GM21423 (cell line): ENCODE data around the gene ZYG11B.
A peak's percentile ranks its signal among the peaks of the same experiment; 100 is the strongest.
"Not testable (repeated sequence)": the region's sequence is repeated elsewhere in the genome, so short reads cannot be mapped to it uniquely, and the experiment has no call there.

Source experiments
- ATAC-seq: cut with Tn5 transposase; IDR thresholded peaks from one replicate; pipeline ENCODE4 v1.9.1; 2021; ENCODE audit warnings: mild to moderate bottlenecking, moderate library complexity; ENCODE audit not compliant: unreplicated experiment

Gene ZYG11B

GRCh38 chr1:52726265-52727113 lies at the start of gene ZYG11B:
Gene ZYG11B, plus strand, starts transcription at chr1:52726453. Its CDS starts 201 bp downstream, at chr1:52726654.
- peak; percentile 91 for ATAC-seq

GRCh38 chr1:52677076-52677806 lies 49.0 kb upstream of the ZYG11B start:
- ATAC-seq: no peak

GRCh38 chr1:52679048-52679447 lies 47.2 kb upstream of the ZYG11B start:
- no peak for ATAC-seq

DNA sequence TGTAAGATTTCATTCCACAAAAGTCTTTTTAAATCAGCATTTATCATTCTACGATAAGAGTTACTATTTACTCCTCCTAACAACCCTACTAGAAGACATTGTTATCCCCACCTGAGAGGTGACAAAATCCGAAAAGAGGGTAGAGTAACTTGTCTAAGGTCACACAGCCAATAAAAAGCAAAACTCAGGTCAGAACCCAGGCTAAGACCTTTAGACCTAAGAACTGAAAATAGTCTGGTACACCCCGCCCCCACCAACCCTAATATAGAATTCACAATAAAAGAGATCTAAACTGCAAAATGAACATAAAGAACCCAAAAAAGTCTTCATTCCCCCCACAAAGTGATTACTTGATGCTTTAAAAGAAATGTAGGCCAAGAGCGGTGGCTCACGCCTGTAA lies 46.8 kb upstream of the ZYG11B start:
- ATAC-seq: no peak

- ATAC-seq: no peak
Observed at GRCh38 chr1:52680353-52680752, 45.9 kb upstream of the ZYG11B start.

DNA sequence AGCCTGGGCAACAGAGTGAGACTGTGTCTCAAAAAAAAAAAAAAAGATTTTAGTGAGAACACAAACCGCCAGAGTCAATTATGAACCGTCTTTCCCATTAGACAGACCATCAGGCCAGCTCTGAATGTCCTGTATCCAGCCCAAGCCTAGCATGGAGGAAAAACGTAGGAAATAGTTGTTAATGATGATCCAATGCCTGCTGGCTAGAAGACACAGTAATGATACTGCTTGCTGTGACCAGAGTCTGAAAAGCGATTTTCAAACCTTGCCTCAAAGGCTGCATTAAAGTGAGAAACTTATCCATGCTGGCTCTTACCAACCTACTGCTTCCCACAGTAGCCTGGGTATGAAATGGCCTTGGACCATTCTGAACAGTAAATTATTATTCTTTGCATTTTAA lies 45.1 kb upstream of the ZYG11B start:
- no peak for ATAC-seq

DNA sequence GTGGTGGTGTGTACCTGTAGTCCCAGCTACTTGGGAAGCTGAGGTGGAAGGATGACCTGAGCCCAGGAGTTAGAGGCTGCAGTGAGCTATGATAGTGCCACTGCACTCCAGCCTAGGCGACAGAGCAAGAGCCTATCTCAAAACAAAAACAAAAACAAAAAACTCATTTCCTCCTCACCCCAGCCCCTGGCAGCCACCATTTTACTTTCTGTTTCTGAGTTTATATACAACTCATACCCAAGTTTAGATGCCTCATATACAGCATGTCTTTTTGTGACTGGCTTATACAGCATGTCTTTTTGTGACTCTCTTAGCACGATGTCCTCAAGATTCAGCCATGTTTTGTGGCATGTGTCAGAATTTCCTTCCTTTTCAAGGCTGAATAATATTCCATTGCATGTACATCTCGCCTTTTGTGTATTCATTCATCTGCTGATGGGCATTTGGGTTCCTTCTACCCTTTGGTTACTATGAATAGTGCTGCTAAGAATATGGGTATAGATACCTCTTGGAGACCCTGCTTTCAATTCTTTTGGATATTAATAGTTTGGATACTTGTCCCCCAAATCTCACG lies 42.8 kb upstream of the ZYG11B start:
- no peak for ATAC-seq

GRCh38 chr1:52684545-52684944 lies 41.7 kb upstream of the ZYG11B start:
- ATAC-seq: no peak

- ATAC-seq: peak; percentile 69
Observed at GRCh38 chr1:52686261-52686751, 39.9 kb upstream of the ZYG11B start.

DNA sequence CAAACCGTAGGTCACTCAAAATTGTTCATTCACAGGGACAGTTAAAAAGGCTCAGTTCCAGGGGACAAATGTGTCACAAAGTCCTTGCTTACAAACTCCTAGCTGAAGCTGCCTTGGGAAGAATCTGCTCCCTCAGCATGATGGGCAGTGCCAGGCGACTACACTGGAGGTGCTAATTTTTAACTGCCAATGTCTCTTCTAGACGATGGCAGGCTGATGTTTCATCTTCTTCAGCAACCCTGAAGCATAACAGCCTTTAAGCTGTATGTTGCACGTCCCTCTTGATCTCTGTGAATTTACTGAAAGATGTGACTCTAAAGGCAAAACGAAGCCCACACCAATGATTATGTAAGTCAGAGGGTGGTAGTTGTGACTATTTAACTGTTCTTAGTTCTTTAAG lies 39.4 kb upstream of the ZYG11B start:
- ATAC-seq: no peak

- ATAC-seq: no peak
Observed at GRCh38 chr1:52691821-52692220, 34.4 kb upstream of the ZYG11B start.

- ATAC-seq: no peak
Observed at GRCh38 chr1:52692697-52693096, 33.6 kb upstream of the ZYG11B start.

DNA sequence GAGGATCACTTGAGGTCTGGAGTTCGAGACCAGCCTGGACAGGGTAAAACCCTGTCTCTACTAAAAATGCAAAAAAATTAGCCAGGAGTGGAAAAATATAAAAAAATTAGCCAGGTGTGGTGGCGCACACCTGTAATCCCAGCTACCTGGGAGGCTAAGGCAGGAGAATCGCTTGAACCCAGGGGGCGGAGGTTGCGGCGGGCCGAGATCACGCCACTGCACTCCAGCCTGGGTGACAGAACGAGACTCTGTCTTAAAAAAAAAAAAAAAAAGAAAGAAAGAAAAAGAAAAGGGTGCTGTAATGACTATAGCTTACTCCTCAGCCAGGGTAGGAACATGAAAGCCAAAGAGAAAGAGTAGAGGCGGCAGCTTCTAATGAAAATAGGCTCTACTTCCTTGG lies 32.9 kb upstream of the ZYG11B start:
- not testable (repeated sequence) for ATAC-seq

DNA sequence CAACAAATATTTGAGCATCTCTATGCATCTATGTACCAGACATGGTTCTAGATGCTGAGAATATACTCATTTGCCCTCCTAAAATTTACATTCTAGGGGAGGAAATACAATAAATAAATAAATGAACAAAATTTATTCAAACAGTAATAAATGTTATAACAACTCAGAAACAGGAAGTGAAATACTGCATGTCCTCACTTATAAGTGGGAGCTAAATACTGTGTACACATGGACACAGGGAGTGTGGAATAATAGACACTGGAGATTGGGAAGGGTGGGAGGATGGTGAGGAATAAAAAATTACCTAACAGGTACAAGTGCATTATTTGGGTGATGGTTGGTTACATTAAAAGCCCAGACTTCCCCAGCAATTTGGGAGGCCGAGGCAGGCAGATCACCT lies 32.4 kb upstream of the ZYG11B start:
- no peak for ATAC-seq

DNA sequence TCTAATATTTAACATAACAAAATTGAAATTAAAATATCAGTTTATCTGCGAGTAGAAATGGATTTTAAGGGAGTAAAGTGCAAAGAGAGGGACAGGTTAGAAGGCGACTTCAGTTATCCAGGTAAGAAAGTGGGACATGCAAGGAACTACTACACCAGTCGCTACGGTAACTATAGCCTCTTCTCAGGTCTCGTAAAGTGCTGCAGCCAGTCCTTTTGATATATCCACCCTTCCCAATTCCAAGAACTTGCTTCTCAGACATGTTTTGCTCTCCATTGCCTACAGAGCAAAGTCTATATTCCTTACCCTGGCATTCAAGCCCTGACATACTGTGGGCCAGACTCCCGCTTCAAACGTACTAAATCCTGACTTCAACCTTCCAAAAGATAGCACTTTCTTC lies 30.6 kb upstream of the ZYG11B start:
- no peak for ATAC-seq

DNA sequence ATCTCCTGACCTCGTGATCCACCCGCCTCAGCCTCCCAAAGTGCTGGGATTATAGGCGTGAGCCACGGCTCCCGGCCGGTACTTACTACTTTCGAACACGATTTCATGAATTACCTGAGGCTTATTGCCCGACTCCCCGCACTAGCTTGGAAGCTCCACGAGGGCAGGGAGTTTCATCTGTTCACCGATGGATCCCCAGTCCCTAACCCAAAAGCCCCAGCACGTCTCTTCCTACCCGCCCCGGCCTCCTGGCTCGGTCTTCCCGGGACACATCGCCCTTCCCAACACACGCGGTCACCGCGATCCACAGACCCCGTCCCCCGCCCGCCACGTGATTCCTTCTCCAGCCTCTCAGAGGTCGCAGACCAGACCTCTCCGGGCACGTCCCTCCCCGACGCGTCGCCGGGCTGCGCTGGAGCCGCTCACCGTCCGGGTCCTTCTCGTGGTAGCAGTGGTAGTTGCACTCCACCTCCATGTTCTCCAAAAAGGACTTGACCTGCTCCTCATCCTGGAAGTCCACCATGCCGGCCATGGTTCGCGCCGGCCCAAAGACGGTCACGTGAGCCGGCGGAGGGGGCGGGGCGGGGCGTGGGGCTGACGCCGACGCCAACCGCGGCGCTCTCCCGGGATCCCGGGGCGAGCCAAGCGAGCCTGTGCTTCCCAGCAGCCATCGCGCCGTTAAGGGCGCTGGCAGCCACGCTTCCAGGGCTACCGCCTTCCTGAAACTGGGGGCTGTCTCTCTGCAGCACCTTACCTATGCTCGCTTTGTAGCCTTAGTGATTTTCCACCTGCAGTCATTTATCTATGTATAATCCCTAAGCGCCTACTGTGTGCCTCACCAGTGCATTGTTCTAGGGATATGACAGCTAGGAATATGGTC lies 28.2 kb upstream of the ZYG11B start, which contains the start of gene COA7:
TSS of gene COA7 (minus strand) at position 553 of the 880 bp plus-strand sequence. CDS start at position 532, 21 bp downstream.
- peak; percentile 43 for ATAC-seq

DNA sequence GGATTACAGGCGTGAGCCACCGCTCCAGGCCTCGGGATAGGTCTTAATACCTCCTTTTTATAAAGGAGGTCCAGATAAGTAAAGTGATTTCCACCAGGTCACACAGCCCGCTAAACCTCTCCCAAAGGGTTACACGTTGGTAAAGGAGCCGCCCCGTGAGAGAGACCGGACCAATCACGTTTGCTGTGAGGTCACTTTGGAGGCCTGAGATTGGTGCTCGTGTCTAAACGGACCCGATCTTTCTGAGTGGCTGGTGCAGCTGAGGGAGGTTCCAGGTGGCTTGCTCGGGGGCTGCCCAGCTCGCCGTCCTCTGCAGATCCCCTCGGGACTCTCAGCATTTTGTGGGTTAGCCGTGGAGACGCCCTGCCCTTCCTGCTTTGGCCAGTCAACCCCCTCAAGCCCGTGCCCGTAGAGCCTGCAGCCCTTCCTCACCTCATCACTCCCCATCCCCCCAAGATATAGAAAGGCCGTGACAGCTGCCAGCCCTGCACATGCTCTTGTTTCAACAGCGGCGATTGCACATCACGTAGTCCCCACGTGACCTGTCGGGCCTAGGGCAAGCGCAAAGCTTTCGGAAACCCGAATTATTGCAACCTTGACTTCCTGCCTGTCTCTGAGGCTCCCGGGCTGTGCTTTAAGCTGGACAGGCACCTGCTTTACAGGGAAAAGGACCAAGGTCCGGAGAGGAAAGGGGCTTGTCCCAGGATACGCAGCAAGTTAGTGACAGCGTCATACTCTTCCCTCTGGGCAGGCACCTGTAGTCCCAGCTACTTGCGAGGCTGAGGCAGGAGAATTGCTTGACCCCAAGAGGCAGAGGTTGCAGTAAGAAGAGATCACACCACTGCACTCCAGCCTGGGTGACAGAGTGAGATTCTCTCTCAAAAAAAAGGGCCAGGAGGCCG lies 23.1 kb upstream of the ZYG11B start:
- peak; percentile 84 for ATAC-seq

GRCh38 chr1:52706136-52706670 lies 20.1 kb upstream of the ZYG11B start:
- no peak for ATAC-seq
